NOMO-1 treated with dmso at 0.1 percent for 144 hours (cell line): ENCODE measurements around the gene AADACL4.

Source experiments
- DNase-seq: peaks from one replicate; lab custom pipeline; 2025; ENCODE audit not compliant: unreplicated experiment; lab: John Stamatoyannopoulos, UW

Gene AADACL4

DNA sequence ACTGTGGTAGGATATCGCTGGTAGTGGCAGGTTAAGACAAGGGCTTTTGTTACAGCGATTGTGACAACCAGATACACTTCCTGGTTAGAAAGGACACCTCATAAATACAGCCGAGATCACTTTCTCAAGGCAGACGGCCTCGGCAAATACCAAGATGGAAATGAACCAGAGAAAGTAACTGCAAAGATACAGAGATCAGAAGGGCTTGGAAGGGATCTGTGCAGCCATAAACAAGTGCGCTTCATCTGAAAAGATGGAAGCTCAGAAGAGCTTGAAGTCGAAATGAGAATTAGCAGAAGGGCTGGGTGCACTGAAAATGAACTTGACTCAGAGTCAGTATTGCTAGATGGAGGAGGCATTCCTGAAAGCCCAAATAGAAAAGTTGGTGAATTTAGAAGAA lies 32.9 kb upstream of the AADACL4 start:
- no peak for DNase-seq

DNA sequence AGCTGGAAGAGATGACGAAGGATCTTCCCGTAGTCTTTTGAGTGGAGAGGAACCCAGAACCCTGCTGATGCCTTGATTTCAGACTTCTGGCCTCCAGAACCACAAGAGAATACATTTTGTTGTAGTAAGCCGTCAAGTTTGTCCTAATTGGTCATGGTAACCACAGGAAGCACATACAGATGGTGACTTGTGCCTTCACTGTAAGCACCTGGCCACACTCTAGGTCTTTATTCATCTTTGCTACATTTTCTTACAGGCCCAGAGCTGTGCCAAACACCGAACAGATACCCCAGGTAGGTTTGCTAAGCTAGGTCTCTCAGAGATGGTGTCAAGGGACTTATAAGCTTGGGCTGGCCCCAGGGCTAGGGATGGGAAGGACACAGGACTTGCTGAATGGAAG lies 30.7 kb upstream of the AADACL4 start:
- DNase-seq = no peak

DNA sequence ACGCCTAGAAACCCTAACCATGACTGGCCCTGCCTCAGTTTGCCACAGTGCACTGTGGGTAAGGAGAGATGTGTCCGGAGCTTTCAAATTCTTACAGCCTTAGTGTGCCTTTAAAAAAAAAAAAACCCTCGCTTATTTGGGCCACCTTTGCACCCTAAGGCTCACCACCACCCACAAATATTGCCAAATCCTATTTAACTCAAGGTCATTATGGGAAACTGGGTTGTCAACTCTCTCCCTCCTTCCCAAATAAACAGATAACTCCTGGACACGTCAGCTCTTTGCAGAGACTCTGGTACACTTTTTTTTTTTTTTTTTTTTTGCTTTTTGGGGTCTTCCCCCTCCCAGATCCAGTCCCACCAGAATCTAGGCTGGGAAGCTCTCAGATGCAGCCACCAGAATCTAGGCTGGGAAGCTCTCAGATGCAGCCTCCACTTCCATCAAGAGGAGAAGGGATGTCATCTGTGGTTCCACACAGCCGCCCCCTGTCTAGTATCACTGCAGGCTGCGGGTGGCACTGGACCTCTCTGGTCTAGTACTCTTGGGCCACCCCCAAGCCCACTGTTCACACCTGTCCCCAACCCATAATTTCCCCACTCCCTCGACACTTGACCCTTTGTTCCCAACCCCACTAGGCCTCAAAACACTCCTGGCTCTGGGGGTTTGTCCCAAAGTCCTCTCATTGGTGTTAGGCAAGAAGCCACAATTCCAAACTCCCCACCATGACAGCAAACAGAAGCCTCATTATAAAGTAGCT lies 29.3 kb upstream of the AADACL4 start:
- DNase-seq = no peak

DNA sequence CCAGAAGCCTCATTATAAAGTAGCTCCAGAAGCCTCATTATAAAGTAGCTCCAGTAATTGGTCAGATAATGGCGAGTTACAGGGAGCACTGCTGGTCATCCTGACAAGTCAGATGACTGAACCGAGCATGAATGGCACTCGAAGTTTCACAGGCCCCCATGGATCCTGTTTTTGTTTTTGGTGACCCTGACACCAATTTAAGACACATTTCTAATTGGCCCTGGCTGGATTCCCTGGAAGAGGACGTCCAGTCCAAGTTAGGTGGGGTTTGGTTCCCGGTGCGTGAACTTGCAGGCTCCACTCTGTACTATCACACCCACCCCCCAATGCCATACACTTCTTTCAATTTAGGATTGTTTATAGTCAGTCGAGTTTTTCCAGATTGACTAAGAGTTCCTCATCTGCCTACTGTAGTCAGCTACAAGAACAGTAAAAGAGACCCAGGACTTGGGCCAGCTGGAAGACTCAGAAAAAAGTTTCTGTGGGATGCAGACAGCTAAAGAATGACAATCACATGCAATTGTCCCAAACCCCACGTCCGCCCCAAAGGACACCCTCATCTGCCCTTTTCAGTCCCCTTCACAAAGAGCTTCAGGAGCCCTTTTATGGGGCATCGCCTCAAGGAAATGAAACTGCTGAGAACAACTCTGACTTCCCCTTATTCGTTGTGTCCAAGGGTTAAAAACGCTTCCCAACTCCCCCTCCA lies 28.6 kb upstream of the AADACL4 start:
- no peak for DNase-seq

DNA sequence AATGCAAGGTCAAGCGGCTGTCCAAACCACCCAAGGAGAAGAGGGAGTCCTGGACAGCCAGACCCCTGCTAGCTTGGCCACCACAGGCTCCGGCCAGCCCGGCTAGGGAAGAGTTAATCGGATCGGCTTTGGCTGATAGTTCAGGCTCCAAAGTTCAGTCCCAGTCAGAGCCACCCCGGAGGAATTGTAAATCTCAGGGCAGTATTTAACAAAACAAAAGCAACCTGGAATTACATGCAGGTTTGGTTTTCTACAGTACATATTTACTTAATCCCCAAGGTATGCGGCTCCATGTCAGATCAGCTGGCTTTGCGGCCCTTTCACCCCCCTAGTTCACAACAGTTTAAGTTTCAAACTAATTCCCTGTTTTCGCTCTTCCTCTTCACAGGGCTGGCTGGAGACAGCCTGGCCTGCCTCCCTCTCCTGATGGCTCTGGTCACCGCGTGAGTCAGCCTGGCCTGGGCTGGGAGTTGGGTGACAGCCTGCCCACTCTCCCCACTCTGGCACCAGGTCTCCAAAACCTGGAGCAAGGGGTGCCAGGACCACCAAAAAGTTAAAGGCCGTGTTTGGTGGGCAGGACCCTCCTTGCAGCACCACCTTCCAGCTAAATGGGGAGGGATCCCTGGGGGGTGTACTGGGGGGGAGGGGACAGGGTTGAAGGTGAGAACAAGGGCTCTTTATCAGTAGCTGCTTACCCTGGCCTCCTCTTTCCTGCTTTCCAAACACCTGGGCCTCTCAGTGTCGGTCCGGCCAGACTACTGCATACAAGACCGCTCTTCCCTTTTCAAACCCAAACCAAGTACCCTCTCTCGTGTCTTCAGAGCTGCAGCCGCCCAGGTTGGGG lies 27.8 kb upstream of the AADACL4 start:
- no peak for DNase-seq

DNA sequence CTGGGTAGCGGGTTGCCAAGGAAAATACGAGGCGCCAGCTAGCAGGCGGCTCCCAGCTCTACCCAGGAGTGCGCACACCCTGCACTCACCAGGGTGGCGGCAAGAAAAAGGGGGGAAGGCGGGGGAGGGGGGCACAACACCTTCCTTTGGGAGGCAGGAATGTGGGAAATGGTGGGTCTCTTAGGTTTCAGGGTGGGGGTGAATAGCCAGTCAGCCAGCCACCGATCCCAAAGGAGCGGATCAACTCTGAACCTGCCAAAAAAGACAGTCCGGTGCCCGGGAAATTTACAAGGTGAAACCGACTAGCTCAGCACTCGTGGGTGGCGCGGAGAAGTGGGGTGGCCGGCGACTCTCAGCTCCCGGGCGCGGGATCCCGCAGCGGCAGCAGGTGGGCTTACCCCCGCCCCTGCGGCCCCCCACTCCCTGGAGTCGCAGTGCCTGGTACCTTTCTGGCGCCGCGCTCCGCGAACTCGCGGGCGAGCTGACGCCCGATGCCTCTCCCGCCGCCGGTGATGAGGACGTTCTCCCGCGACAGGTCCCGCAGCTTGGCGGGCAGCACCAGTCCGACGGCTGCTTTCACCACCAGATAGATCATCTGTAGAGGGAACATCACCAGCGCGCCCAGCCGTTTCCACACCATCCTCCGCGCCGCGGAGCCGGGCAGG lies 27.0 kb upstream of the AADACL4 start:
- no peak for DNase-seq

DNA sequence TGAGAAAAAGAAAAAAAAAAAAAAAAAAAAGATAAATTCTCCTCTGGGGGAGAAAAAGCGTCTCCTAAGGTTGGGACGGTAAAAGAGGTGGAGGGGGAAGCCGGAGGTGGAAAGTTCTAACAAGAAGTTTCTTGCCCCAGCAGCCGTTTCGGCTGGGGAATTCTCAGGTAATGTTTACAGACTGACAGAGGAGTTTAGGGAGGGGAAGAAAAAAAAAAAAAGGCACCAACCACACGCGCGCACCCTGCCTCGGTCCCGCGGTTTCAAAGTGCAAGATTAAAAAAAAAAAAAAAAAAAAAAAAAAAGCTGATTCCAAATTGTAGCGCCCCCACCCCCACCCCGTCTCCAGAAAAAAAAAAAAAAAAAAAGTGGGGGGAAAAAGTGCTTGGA lies 26.4 kb upstream of the AADACL4 start:
- no peak for DNase-seq

DNA sequence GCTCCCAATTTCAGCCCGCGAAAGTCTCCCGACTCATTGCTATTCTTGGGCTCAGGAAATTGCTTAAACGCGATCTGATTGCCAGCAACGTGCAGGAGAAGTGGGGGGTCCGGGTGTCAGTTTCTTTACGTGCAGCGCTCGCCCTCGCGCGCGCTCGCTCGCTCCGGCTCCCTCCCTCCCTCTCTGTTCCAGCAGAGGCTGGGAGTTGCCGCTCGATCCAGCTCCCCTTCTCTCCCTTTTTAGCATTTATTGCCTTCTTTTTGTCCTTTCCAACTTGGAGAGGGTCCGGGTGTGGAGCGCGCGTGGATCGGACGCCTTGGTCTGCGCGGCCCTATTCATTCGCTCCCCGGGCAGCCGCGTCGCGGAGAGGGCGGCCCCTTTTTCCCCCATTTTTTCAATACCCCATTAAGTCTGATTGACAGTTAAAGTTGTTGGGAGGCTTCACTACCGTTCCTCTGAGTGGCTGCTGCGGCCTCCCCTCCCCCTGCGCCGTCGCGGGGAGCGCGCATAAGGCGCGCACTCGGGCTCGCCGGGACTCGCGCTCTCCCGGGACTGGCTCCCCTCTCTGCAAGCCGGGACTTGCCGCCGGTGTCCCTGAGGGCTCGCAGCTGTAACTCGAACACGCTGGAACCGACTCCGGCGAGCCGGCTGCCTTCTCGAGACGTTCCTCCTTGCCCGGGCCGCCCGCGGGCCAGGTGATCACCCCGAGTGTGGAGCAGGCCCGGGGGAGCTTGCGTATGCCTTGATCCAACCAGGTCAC lies 25.8 kb upstream of the AADACL4 start, which contains the start of gene DHRS3:
Gene DHRS3, minus strand, starts transcription at position 310 of the 760 bp plus-strand sequence. CDS start 862 bp downstream, outside the sequence.
- peak; percentile 52 for DNase-seq

DNA sequence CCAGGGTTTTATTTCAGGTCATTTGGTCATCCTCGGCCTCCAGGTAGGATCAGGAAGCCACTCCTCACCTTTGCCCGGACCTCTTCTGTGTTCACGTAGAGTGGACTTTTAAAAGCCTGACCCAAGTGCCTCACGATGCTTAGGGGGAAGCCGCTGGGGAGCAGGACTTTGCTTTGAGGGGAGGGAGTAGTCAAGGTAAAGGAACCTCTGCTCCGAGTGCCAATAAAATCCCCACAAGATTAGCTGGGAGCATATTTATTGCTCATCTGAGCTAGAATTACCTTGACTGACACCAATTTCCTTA lies 25.3 kb upstream of the AADACL4 start:
- no peak for DNase-seq

DNA sequence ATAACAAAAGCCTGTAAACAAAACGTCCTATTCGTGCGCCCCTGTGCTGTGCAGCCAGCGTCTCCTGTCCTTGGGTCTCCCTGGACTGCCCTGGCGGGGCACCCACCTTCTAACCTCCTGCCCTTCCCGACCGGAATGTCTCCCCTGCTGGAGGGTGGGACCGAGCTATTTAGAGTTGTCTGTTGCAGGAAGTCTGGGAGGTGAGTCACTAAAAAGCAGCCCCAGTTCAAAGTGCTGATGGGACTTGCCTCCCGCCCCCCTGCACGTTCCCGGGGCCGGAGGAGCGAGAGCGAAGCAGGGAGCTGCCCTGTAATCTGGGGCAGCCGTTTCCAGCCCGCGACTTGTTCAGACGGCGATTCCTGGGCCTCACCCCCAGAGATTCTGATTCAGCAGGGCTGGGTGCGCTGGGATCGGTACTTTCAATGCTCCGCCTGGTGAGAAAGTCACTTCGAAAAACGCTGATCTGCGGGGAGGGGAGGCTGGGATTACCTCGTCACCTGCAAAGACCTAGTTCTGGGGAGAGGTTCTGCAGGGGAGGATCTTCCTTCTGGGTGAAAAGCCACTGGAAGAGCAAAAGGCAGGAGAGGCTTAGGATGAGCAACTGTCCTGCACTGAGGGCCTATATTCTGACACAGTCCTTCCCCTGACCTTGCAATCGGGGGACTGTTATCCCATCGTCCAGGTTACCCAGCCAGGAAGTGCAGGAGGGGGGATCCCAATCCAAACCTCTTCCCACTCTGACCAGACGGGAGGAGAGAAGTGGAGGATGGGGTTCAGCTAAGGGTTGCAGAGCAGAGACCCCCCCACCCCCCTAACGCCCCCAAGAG lies 24.7 kb upstream of the AADACL4 start:
- DNase-seq = no peak

DNA sequence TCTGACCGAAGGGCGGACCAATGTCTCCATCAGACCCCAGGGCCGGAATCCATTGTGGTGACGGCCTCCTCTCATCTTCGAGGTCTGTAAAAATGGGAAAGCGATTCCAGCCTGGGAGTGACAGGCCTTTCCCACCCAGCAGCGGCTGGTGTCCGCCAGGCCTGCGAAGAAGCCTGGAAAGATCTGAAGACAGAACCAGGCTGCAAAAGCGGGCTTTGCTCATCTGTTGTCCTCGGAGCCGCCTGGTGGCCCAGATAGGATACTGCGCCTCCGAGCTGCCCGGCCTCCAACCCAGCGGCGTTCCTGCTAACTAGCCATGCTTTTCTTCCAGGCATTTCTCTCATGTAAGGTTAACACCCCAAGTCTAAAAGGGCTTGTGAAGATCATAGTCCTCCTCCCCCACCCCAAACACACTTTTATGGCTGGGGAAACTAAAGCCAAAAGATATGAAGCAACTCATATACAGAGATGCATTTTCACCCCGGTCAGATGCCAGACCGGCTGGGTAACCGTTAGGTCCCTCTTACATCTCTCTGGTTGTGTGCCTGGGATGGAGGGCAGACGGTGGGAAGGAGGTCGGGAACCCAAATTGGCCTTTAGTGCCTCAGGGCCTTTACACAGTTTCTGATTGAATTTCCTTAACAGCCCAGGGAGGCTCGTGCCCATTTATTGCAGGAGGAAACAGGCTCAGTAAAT lies 23.9 kb upstream of the AADACL4 start:
- peak; percentile 26 for DNase-seq

DNA sequence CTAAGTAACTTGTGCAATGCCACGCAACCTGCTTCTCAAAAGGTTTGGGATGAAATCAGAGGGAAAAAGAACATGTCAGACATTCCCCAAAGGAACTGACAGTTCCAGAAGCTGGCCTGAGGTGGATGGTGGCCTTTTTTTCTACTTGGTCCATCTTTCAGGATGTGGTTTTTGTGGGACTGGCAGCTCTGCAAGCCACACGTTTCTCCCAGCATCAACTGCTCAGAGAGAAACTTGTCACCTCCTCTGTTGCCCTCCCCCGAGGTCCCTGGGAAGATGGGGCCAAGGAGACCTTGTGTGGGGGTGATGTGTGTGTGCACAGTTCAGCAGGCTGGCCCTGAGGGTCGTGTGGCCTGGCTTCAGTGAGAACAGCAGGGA lies 23.4 kb upstream of the AADACL4 start:
- DNase-seq = no peak

DNA sequence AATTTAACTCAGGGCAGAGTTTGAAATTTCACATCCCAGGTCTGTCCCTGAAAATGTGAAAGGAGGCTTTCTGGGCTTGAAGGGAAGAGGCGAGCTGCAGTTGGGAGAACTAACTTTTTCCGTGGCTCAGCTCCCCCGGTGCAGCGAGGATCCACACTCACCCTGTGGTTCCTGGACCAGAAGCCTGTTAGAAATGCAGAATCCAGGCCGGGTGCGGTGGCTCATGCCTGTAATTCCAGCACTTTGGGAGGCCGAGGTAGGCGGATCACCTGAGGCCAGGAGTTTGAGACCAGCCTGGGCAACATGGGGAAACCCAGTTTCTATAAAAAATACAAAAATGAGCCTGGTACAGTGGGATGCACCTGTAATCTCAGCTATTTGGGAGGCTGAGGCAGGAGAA lies 23.0 kb upstream of the AADACL4 start:
- no peak for DNase-seq

DNA sequence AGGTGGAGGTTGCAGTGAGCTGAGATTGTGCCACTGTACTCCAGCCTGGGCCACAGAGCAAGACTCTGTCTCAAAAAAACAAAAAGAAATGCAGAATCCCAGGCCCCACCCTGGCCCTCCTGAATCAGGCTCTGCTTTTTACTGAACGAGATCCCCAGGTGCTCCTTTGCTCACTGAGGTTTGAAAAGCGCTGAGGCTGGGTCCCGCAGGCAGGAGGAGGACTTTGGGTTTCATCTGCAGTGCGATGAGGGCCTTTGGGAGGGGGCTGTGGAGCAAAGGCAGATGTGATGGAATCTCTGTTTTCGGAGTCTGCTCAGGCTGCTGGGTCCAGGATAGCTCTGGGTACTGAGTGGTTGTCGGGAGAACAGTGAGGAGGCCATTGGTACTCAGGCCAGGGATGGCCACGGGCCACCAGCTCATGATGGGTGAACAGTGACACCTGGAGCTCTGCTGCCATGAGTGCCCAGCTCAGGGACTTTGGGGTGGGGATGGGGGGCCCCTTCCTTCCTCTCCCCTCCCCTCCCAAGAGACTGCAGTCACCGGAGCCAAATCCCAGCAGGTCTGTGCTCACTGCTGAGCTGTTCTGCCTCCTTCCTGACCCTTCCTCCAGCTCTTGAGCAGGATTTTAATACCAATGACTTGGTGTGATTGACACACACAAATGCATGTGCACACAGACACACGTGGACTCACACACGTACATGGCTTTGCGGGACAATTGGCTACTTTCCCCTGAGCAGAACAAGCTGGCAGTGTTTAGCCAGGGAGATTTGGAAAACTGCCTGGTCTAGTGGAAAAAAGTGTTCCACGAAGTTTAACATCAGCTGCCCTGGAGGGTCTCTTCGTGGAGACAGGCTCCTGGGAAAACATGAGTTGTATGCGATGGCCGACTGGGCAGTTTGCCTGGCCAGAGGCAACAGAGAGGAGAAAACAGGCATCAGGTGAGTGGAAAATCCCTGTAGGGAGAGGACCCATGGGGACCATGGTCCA lies 22.2 kb upstream of the AADACL4 start:
- no peak for DNase-seq

DNA sequence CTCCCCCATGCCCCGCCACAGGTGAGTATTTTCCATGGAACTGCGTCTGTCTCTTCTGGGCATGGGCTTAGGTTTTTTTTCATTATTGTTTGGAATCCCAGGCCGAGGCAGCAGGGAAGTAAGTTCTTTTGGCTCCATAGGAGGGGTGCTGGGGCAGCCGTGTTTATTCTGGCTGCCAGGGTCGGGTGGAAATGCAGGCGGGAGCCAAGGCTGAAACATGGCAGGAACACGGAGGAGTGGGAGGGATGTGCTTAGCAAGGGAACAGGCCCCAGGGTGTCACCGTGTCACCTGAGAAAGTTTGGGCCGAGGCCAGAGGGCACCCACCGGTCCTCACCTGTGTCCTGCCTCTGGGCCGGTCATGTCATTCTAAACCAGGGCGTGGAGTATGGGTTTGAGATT lies 21.4 kb upstream of the AADACL4 start:
- no peak for DNase-seq

DNA sequence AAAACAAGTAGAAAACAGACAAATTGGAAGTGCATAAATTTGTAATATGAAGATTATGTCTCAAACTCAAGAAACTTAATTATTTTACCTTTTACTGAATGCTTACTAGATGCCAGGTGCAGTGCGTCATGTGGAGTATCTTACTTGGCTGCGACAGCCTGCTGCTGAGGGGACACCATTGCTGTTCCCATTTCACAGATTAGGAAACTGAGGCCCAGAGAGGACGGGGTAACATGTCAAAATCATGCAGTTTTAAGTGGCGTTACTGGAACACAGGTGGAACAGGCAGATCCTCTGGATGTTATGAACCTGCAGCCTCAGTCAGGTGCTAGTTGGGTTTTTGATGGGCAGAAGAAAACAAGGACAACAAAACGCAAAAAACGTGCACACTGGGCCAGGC lies 18.6 kb upstream of the AADACL4 start:
- no peak for DNase-seq

DNA sequence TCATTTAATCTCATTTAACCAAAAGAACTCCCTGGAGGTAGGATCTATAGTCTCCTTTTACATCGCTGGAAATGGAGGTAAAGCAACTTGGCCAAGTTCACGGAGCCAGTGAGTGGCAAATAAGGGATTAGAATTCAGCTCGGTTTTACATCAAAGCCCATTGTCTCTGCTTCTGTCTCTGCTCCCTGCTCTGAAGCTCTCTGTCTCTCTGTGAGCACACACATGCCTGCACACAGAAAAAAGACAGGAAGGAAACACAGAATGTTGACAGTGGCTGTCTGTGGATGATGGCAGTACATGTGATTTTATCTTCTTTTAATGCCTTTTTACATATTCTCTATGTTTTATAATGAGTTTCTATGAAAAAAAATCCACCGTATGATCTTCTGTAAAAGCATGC lies 17.0 kb upstream of the AADACL4 start:
- no peak for DNase-seq

DNA sequence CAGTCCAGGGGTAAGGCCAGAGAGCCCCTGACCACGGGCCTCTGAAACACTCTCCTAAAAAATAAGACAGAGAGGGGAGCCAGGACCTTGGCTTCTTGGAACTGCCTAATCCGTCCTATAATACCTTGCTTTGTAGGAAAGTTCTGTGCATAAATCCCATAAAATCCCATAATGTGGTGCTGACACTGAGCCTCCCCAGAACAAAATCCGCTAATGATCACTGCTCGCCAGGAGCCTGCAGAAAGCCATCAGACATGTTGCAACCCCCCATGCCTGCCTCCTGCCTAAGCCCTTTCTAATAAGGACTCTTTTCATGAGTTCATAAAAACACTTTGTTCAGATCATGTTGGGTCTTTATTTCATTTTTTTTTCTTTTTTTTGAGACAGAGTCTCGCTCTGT lies 16.6 kb upstream of the AADACL4 start:
- DNase-seq = no peak
